Psoas muscle (tissue), 8 donors: ENCODE measurements around the gene LCN10. TPM values are rescaled to one million over a fixed set of nuclear protein-coding genes. Genes with fewer than 3 reads are reported as not detected.
"Not testable (repeated sequence)": the region's sequence is repeated elsewhere in the genome, so short reads cannot be mapped to it uniquely, and the experiment has no call there.

Experiments
- ATAC-seq, 4 donors: fragments of 200-7000 bp; cut with Tn5 transposase; one replicate each; pipeline ENCODE4 v1.9.1; 2020; ENCODE audit warnings: moderate library complexity in 3 of 4, mild to moderate bottlenecking in 2 of 4
- DNase-seq, 2 donors: peaks; one replicate each; pipeline ENCODE4 v3.0.0-alpha.2; 2020
- H3K27ac ChIP-seq: fragments of 200-600 bp; one replicate; pipeline ENCODE4 v1.8.0; 2022
- H3K27me3 ChIP-seq, 3 donors: fragments of 200-600 bp in 1 of 3; one replicate each; pipeline versions ENCODE4 v1.6.1 to v1.8.0; 2013 to 2022; ENCODE audit warnings: low read length in 2 of 3, mild to moderate bottlenecking in 2 of 3, moderate library complexity in 1 of 3; ENCODE audit not compliant: insufficient read depth in 3 of 3
- H3K36me3 ChIP-seq, 2 donors: fragments of 200-600 bp in 1 of 2; one replicate each; pipeline versions ENCODE4 v1.6.1 to v1.8.0; 2013 to 2022; ENCODE audit warnings: low read depth in 1 of 2, mild to moderate bottlenecking in 1 of 2, moderate library complexity in 1 of 2; ENCODE audit not compliant: insufficient read depth in 1 of 2
- H3K4me1 ChIP-seq: fragments of 200-600 bp; one replicate; pipeline ENCODE4 v1.8.0; 2022
- H3K4me3 ChIP-seq: fragments of 200-600 bp; one replicate; pipeline ENCODE4 v1.8.0; 2022; ENCODE audit warnings: mild to moderate bottlenecking
- H3K9me3 ChIP-seq: fragments of 200-600 bp; one replicate; pipeline ENCODE4 v1.8.0; 2022
- WGBS, 3 donors: extraction: QIAGEN DNeasy Blood & Tissue Kit; methylation state at CpG; one replicate each; pipeline versions ENCODE4 v1.1.6 to v1.1.7; 2013; 5-methylcytosine and 5-hydroxymethylcytosine counted together
- intact Hi-C, 2 donors: fragments of 100-400 bp; cut with DNase I; formaldehyde crosslinking; loops; one replicate each; pipeline versions ENCODE4 v1.11.0 to v1.14.2; 2022
- polyA plus RNA-seq, 3 donors: library from polyadenylated mRNA; stranded (reverse); fragments of 200-250 nt; gene quantifications; one replicate each; pipeline ENCODE4 v1.2.3, GENCODE V29; 2013
- total RNA-seq, 4 donors: library from RNA; stranded (reverse); fragmentation: NEBNext Ultra II Directional in 2 of 4; extraction: Animal tissue kit (Norgen Biotek cat#: 25700) in 2 of 4; gene quantifications; one replicate each; pipeline versions ENCODE4 v1.2.1 to v1.2.4, GENCODE V29; 2021 to 2023
- TF ChIP-seq, protein P1 (sequence below): fragments of 200-600 bp; IDR thresholded peaks from one replicate; pipeline ENCODE4 v1.8.0; 2022; ENCODE audit warnings: antibody characterized with exemption
- donor health status: healthy with polysubstance abuse.
- donor health status: DM: no; HTN: no; CAD: no; lungs with moderate emphysema.
- donor health status: Bipolar disorder and iron deficiency.
- donor health status: healthy.
- donor health status: DM: yes; HTN: yes; CAD: no.
- donor health status: DM: no; HTN: no; CAD: no.
- donor health status: DM: no; HTN: no; CAD: no.
- donor health status: DM: yes; HTN: yes; CAD: no.

The LCN10 gene
- total and polyA plus RNA-seq, 7 donors = 3.0 to 4.9 (median 4.0) TPM; not detected in 1

DNA sequence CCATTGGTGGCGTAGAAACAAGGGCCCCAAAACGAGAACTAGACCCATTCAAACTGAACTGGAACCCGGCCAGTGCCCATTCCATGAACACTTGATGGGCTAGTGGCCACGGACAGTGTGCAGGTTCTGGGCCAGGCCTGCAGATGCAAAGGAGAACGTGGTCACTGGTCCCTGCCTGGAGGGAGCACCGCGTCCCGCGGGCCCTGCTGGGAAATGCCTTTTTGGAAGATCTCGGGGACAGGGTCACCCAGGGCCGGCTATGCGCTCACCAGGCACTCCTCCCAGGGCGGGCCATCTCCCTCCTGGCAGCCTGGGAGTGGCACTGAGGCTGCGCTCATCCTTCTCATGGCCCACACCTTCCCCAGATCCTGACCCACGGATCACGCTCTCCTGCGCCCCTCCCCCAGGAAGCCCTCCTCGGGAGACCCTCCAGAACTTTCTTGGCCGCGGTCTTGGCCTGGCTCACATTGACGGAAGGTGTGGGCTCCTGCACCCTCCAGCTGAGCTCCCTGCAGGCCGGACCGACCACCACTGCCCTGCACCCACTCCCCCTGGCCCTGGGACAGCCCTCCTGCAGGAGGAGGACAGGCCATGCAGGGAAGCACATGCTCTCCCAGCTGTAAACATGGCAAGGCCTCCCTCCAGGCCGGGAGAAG is 33.2 kb downstream of the LCN10 start:
- intact Hi-C loops = no loop called here
- H3K9me3 ChIP-seq = no peaks in the 10 kb centered on the region
- H3K4me3 ChIP-seq = no peak overlapping the region
- ATAC-seq (no peak), DNase-seq (no peak)
- H3K4me1 ChIP-seq = peaks cover 9% of the 10 kb centered on the region
- no peak overlapping the region for H3K27ac ChIP-seq
- WGBS, 3 donors = 82 to 88% (median 85%) methylated on average over 23 to 24 of the region's 24 CpGs
- TF ChIP-seq, protein P1, sequence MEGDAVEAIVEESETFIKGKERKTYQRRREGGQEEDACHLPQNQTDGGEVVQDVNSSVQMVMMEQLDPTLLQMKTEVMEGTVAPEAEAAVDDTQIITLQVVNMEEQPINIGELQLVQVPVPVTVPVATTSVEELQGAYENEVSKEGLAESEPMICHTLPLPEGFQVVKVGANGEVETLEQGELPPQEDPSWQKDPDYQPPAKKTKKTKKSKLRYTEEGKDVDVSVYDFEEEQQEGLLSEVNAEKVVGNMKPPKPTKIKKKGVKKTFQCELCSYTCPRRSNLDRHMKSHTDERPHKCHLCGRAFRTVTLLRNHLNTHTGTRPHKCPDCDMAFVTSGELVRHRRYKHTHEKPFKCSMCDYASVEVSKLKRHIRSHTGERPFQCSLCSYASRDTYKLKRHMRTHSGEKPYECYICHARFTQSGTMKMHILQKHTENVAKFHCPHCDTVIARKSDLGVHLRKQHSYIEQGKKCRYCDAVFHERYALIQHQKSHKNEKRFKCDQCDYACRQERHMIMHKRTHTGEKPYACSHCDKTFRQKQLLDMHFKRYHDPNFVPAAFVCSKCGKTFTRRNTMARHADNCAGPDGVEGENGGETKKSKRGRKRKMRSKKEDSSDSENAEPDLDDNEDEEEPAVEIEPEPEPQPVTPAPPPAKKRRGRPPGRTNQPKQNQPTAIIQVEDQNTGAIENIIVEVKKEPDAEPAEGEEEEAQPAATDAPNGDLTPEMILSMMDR = no peak
- H3K36me3 ChIP-seq = no peaks in the 10 kb centered on the region
- peaks cover 0 to 37% (median 13%) of the 10 kb centered on the region in 3 donors for H3K27me3 ChIP-seq

DNA sequence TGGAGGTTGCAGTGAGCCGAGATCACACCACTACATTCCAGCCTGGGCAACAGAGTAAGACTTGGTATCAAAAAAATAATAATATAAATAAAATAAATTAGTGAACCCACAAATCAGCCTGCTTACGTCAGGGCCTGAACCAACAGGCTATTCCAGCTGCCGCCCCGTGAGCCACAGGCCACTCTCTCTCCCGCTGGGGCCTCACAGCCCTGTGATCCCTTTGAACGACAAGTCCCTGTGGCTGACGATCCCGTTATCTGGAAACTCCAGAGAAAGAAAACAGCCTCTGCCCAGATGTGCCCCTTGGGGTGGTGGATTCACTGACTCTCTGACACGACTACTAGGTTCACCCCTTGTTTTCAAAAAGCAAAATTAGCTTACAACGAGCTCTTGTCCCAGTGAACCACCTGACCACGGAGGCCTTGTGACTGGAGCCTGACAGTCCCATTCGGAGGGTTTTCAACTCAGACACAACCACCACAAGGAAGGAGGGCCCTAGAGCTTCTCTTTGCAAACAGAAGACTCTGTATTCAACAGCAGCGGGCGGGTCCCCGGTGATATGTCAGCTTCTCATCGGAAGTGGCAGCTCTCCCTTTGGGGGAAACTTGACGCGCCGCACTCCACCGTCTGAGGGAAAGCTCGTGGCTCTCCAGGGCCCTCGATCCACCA is 34.8 kb downstream of the LCN10 start:
- 80 to 82% (median 82%) methylated on average over 22 of the region's 22 CpGs for WGBS, 3 donors

DNA sequence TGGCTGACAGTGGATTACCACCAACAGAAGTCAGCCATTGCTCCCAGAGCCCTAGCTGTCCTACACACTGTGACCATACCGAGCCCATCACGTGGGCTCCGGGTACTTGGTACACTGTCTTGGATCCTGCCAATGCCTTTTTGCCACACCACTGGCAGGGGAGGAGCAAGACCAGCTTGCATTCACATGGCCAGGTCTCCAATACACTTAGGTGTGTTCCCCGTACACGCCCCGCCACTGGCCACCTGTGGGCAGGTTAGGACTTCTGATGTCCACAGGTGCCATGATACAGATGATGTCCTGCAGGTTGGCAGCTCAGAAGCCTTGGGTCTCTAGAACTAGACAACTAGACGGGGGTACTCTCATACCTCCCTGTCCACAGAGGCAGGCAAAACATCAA is 35.7 kb downstream of the LCN10 start:
- DNase-seq = no peak
- intact Hi-C loops = no loop called here
- no peak for ATAC-seq
- no peak overlapping the region for H3K4me3 ChIP-seq
- H3K27ac ChIP-seq = no peak overlapping the region
- TF ChIP-seq, protein P1 = no peak
- no peaks in the 10 kb centered on the region for H3K9me3 ChIP-seq
- no peaks in the 10 kb centered on the region for H3K36me3 ChIP-seq
- H3K27me3 ChIP-seq = peaks cover 0 to 14% (median 4%) of the 10 kb centered on the region in 3 donors
- H3K4me1 ChIP-seq = peaks cover 6% of the 10 kb centered on the region
- 87 to 97% (median 91%) methylated on average over 7 of the region's 7 CpGs for WGBS, 3 donors

More for the DNA sequence above, 34.8 kb downstream of the LCN10 start:
- ATAC-seq = no peak
- TF ChIP-seq, protein P1 = no peak
- peaks cover 7% of the 10 kb centered on the region for H3K4me1 ChIP-seq
- no peak overlapping the region for H3K4me3 ChIP-seq
- no peak for DNase-seq
- H3K9me3 ChIP-seq = no peaks in the 10 kb centered on the region
- no peak overlapping the region for H3K27ac ChIP-seq
- H3K27me3 ChIP-seq = peaks cover 0 to 21% (median 9%) of the 10 kb centered on the region in 3 donors
- intact Hi-C loops = no loop called here
- no peaks in the 10 kb centered on the region for H3K36me3 ChIP-seq

DNA sequence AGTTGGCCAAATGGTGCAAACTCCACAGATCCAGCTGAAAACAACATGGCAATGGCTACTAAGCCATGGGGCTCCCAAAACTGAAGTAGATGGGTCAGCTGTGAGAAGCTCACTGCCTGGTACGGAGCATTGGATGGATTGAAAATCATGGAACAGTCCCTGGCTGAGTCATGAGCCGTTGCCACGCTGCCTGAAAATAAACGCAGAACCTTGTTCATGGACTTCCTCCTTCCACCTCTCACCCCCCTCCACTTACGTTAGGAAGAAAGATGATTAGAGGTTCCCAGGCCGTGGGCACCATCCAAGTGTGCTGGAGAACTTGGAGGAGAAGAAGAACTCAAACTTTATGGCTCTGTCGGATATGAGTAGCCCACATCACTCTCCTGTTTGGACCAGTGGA is 37.2 kb downstream of the LCN10 start:
- no peaks in the 10 kb centered on the region for H3K4me1 ChIP-seq
- WGBS, 3 donors = 58 to 74% (median 67%) methylated on average over 7 of the region's 7 CpGs
- no peak for ATAC-seq
- H3K9me3 ChIP-seq = no peaks in the 10 kb centered on the region
- no peak overlapping the region for H3K27ac ChIP-seq
- H3K36me3 ChIP-seq = no peaks in the 10 kb centered on the region
- intact Hi-C loops = no loop called here
- H3K27me3 ChIP-seq = peaks cover 0 to 18% (median 2%) of the 10 kb centered on the region in 3 donors
- TF ChIP-seq, protein P1 = no peak
- no peak for DNase-seq
- no peak overlapping the region for H3K4me3 ChIP-seq

DNA sequence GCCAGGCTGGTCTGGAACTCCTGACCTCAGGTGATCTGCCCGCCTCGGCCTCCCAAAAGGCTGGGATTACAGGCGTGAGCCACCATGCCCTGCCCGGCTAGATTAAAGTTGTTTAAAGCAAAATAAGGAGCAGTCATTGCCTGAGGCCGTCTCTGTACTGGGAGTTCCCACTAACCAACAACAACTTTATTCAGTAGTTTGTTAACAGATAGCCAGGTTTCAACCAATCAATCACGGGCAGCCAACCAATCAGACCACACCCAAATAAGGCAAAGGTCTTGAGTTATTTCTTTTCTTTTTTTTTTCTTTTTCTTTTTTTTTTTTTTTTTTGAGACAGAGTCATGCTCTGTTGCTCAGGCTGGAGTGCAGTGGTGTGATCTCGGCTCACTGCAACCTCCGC is 38.0 kb downstream of the LCN10 start:
- H3K27ac ChIP-seq, H3K4me3 ChIP-seq, ATAC-seq, intact Hi-C loops, DNase-seq, H3K36me3 ChIP-seq, H3K9me3 ChIP-seq, H3K4me1 ChIP-seq: not testable (repeated sequence)
- peaks cover 0 to 26% (median 3%) of the 10 kb centered on the region in 3 donors for H3K27me3 ChIP-seq
- 94 to 95% (median 95%) methylated on average over 8 of the region's 8 CpGs for WGBS, 3 donors
